Duodenal mucosa (tissue), 2 donors: ENCODE measurements around the gene ARL13B.

Experiments
- H3K27ac ChIP-seq: one replicate; pipeline ENCODE4 v1.7.0; 2013; ENCODE audit warnings: low read depth, low read length
- H3K27me3 ChIP-seq, 2 donors: one replicate each; pipeline ENCODE4 v1.7.0; 2013; ENCODE audit warnings: low read length in 2 of 2, control low read depth in 1 of 2; ENCODE audit not compliant: insufficient read depth in 2 of 2, control insufficient read depth in 1 of 2
- H3K36me3 ChIP-seq, 2 donors: one replicate each; pipeline ENCODE4 v1.7.0; 2013; ENCODE audit warnings: low read length in 2 of 2, control low read depth in 1 of 2; ENCODE audit not compliant: insufficient read depth in 2 of 2, control insufficient read depth in 1 of 2
- H3K4me1 ChIP-seq, 2 donors: one replicate each; pipeline ENCODE4 v1.7.0; 2013; ENCODE audit warnings: low read length in 2 of 2, control low read depth in 1 of 2; ENCODE audit not compliant: insufficient read depth in 2 of 2, control insufficient read depth in 1 of 2
- H3K4me3 ChIP-seq, 2 donors: one replicate each; pipeline ENCODE4 v1.7.0; 2013; ENCODE audit warnings: low read length in 2 of 2, low read depth in 1 of 2
- H3K9ac ChIP-seq, 2 donors: one replicate each; pipeline ENCODE4 v1.7.0; 2013; ENCODE audit warnings: low read length in 2 of 2, low read depth in 1 of 2
- H3K9me3 ChIP-seq, 2 donors: one replicate each; pipeline ENCODE4 v1.7.0; 2013; ENCODE audit warnings: low read length in 2 of 2, control low read depth in 1 of 2; ENCODE audit not compliant: control insufficient read depth in 1 of 2

The ARL13B gene

DNA sequence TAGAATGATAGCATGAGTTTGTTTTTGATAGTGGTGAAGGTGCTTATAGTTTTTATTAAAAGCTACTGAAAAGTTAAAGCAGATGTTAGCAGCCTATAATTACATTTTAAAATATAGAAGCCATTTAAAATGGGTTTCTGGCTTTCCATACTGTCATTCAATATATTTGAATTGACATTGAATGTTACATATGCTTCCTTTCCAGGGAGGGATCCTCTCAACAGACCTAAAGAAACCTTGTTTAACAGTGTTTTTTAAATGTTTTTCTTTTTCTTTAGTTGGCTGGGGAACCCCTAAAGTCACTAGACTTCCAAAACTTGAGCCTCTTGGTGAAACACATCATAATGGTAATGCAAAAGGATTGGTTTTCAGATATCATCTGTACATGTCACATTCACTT is 70.6 kb downstream of the ARL13B start:
- no peaks in the 10 kb centered on the region for H3K9me3 ChIP-seq
- no peaks in the 10 kb centered on the region for H3K27me3 ChIP-seq
- no peak overlapping the region for H3K4me3 ChIP-seq
- no peak overlapping the region for H3K27ac ChIP-seq
- H3K36me3 ChIP-seq = no peaks in the 10 kb centered on the region
- H3K9ac ChIP-seq = no peak overlapping the region
- H3K4me1 ChIP-seq = no peaks in the 10 kb centered on the region

DNA sequence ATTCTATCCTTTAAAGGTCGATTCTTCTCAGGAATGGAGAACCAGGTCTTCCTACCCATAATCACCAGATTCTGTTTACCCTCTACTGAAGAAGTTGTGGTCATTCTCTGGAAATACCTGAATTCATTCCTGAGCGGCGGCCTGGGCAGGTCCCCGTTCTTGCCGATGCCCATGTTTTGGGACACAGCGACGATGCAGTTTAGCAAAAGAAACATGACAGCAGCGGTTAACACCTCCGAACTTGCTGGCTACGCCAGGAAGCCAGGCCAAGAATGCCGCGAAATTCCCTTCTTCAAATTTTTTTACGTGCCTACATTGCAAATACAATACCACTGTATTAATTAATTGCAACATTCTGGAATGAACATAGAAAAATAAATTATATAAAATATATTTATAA is 81.3 kb downstream of the ARL13B start:
- Histone ChIP-seq H3K36me3 (peaks cover 0 to 3% of the 10 kb centered on the region in 2 donors), H3K4me3 (no peak overlapping the region), H3K9ac (no peak overlapping the region), H3K4me1 (peaks cover 19 to 28% of the 10 kb centered on the region in 2 donors), H3K27ac (no peak overlapping the region), H3K9me3 (no peaks in the 10 kb centered on the region), H3K27me3 (no peaks in the 10 kb centered on the region)

GRCh38 chr3:94062513-94063404 is 82.8 kb downstream of the ARL13B start, which contains the start of the genes DHFR2 and NSUN3:
Gene DHFR2 (minus strand): TSS chr3:94062916. CDS start chr3:94061511, 1,405 bp downstream.
Gene NSUN3 (plus strand): TSS chr3:94063061. CDS start chr3:94063127, 66 bp downstream.
- Histone ChIP-seq H3K9ac (peak within 1 kb of the TSS; percentile 84), H3K9me3 (no peaks in the 10 kb centered on the region), H3K27me3 (no peaks in the 10 kb centered on the region), H3K36me3 (peaks cover 7 to 17% of the 10 kb centered on the region in 2 donors), H3K4me3 (peak within 1 kb of the TSS; percentile 89 to 98), H3K27ac (peak within 1 kb of the TSS; percentile 91), H3K4me1 (peaks cover 19 to 35% of the 10 kb centered on the region in 2 donors)

DNA sequence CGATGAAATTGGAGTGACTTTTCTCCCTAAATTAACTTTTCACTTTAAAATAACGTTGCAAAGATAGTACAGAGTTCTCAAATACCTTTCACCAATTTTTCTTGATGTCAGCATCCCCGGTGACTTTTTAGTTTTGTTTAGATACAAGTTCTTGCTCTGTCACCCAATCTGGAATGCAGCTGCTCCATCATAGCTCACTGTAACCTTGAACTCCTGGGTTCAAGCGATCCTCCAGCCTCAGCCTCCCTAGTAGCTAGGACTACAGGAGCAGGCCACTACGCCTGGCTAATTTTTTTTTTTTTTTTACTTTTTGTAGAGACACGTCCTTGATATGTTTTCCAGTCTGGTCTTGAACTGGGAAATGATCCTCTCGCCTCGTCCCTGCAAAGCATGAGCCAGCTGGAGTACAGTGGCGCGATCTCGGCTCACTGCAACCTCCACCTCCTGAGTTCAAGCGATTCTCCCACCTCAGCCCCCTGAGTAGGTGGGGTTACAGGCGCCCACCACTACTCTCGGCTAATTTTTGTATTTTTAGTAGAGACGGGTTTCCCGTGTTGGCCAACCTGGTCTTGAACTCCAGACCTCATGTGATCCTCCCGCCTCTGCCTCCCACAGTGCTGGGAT is 83.7 kb downstream of the ARL13B start:
- no peaks in the 10 kb centered on the region for H3K27me3 ChIP-seq

DNA sequence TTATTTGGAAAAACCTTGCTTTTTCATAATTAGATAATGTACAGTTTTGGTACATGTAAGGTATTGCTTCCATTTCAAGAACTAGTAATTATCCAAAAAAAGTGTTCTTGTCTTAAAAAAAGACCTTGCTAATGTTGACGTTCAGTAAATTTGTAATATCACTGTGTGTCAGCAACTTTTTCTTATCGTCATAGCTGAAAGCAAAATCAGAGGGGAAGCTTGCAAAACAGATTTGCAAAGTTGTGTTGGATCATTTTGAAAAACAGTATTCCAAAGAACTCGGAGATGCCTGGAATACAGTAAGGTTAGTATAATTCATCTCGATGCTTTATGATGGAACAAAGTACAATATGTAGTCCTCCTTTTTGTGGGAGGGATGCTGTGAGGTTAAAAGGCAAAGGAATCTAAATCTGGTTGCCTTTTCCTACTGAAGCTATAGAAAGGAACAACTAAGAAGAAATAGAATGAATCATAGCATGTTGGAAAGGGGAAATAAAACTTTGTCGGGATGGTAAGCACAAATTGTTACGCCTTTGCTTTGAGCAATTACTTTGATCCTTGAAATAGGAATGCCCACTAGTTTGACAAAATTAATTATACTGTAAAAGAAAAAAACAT is 84.4 kb downstream of the ARL13B start:
- Histone ChIP-seq H3K9me3 (no peaks in the 10 kb centered on the region), H3K4me3 (peak overlapping the region in 1 of 2 donors; percentile 0), H3K27me3 (no peaks in the 10 kb centered on the region), H3K4me1 (peaks cover 19 to 35% of the 10 kb centered on the region in 2 donors), H3K27ac (no peak overlapping the region), H3K36me3 (peaks cover 7 to 18% of the 10 kb centered on the region in 2 donors), H3K9ac (no peak overlapping the region)

More for the DNA sequence above, 83.7 kb downstream of the ARL13B start:
- peak overlapping the region; percentile 89 to 98 for H3K4me3 ChIP-seq
- peak overlapping the region; percentile 91 for H3K27ac ChIP-seq
- peaks cover 19 to 35% of the 10 kb centered on the region in 2 donors for H3K4me1 ChIP-seq
- peak overlapping the region; percentile 84 for H3K9ac ChIP-seq
- H3K9me3 ChIP-seq = no peaks in the 10 kb centered on the region
- H3K36me3 ChIP-seq = peaks cover 7 to 18% of the 10 kb centered on the region in 2 donors

GRCh38 chr3:94065122-94065521 is 85.2 kb downstream of the ARL13B start:
- no peaks in the 10 kb centered on the region for H3K9me3 ChIP-seq
- H3K27ac ChIP-seq = no peak overlapping the region
- H3K36me3 ChIP-seq = peaks cover 7 to 19% of the 10 kb centered on the region in 2 donors
- no peak overlapping the region for H3K9ac ChIP-seq
- H3K4me3 ChIP-seq = peak overlapping the region in 1 of 2 donors; percentile 4
- H3K27me3 ChIP-seq = no peaks in the 10 kb centered on the region
- peaks cover 19 to 35% of the 10 kb centered on the region in 2 donors for H3K4me1 ChIP-seq

DNA sequence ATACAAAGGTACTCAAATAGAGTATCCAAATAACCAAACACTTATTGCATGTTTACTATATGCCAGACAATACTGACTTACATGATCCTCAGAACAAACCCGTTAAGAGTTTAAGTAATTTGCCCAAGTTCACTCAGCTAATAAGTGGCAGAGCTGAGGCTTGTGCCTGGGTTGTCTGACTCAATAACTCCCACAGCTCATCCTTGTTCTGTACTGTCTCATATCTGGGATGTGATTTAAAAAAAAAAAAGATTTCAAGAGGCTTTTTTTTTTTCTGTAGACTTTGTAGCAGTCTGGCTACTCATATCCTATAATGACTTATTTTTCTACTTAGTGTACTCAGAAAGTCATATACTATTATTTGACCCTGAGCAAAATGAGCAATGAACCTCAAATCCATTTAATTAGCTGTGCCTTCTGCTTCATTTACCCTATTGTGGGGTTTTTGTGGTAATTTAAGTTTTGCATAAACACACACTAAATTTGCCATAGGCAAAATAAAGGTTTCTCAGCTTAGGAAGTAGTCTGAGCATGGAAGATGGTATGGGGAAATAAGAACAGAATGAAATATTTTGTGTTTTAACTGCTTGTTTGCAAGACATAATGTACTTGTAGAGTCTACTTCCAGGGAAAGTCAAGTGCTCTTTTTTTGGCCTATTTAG is 86.0 kb downstream of the ARL13B start:
- Histone ChIP-seq H3K4me3 (no peak overlapping the region), H3K27me3 (no peaks in the 10 kb centered on the region), H3K4me1 (peaks cover 19 to 35% of the 10 kb centered on the region in 2 donors), H3K27ac (no peak overlapping the region), H3K36me3 (peaks cover 7 to 24% of the 10 kb centered on the region in 2 donors), H3K9me3 (no peaks in the 10 kb centered on the region), H3K9ac (no peak overlapping the region)

GRCh38 chr3:94066506-94067500 is 86.8 kb downstream of the ARL13B start:
- Histone ChIP-seq H3K27ac (no peak overlapping the region), H3K36me3 (peaks cover 7 to 26% of the 10 kb centered on the region in 2 donors), H3K9me3 (no peaks in the 10 kb centered on the region), H3K4me1 (peaks cover 19 to 34% of the 10 kb centered on the region in 2 donors), H3K4me3 (no peak overlapping the region), H3K27me3 (no peaks in the 10 kb centered on the region), H3K9ac (no peak overlapping the region)
